Hepatocyte (in vitro differentiated cells): ENCODE results near the gene CCZ1.
"Not testable (repeated sequence)": the region's sequence is repeated elsewhere in the genome, so short reads cannot be mapped to it uniquely, and the experiment has no call there.

ENCODE experiments used
- CTCF ChIP-seq: fragments of 200-600 bp; sonication (generic); IDR thresholded peaks from 2 replicates; pipeline ENCODE4 v1.5.1; 2016; ENCODE audit warnings: antibody characterized with exemption, mild to moderate bottlenecking; ENCODE audit not compliant: poor library complexity
- EZH2 ChIP-seq: fragments of 200-600 bp; sonication (generic); IDR thresholded peaks from 2 replicates; pipeline ENCODE4 v1.6.1; 2016; ENCODE audit warnings: antibody characterized with exemption, mild to moderate bottlenecking, borderline replicate concordance

DNA sequence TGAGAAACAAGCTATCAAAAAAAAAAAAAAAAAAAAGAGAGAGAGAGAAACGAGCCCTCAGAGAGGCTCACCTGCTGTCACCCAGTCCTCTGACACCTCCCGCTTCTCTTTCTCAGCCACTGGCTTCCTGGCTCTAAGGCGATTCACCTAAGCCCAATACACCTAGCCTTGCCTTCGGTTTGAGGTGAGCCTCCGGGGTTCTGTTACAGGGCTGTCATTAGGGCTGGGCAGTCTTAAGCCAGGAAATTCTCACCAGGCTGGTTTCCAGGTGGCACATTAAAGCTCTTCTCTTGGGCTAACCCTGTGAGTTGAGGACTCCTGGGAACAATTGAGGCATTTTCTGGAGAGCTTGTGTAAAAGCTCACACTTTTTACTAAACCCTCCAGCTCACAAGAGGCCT lies 10.5 kb upstream of the CCZ1 start:
- not testable (repeated sequence) for TF ChIP-seq CTCF, EZH2
